Activated T-cell treated with anti-CD3 and anti-CD28 coated beads, Interleukin-2, amount 50 U/mL, for 4 hours (primary cell): Measurements from ENCODE around the gene SUGP2. TPM values are rescaled to one million over a fixed set of nuclear protein-coding genes. Genes with fewer than 3 reads are reported as not detected.
A peak's percentile ranks its signal among the peaks of the same experiment; 100 is the strongest.
"Not testable (repeated sequence)": the region's sequence is repeated elsewhere in the genome, so short reads cannot be mapped to it uniquely, and the experiment has no call there.

ENCODE experiments used
- ATAC-seq, 2 donors: fragments of 200-7000 bp; cut with Tn5 transposase; one replicate each; pipeline ENCODE4 v1.10.0; 2021
- DNase-seq: peaks from one replicate; pipeline ENCODE4 v3.0.0-alpha.2; 2020
- H3K27me3 Mint-ChIP-seq: one replicate; pipeline ENCODE4 v1.8.0; 2021; ENCODE audit warnings: low read depth, mixed read lengths
- H3K36me3 Mint-ChIP-seq: one replicate; pipeline ENCODE4 v1.8.0; 2022; ENCODE audit warnings: mixed read lengths; ENCODE audit not compliant: insufficient read depth
- H3K4me1 Mint-ChIP-seq: one replicate; pipeline ENCODE4 v1.8.0; 2021; ENCODE audit warnings: low read depth, mixed read lengths
- H3K4me3 Mint-ChIP-seq: one replicate; pipeline ENCODE4 v1.8.0; 2021; ENCODE audit warnings: mild to moderate bottlenecking, moderate library complexity, mixed read lengths
- H3K9me3 Mint-ChIP-seq: one replicate; pipeline ENCODE4 v1.8.0; 2021; ENCODE audit warnings: mixed read lengths
- total RNA-seq, 3 donors: library from RNA; stranded (reverse); gene quantifications; one replicate each; pipeline ENCODE4 v1.2.1, GENCODE V29; 2021

SUGP2 gene
- total RNA-seq, 3 donors from 2014 or later = 66.8 to 76.6 (median 71.8) TPM

DNA sequence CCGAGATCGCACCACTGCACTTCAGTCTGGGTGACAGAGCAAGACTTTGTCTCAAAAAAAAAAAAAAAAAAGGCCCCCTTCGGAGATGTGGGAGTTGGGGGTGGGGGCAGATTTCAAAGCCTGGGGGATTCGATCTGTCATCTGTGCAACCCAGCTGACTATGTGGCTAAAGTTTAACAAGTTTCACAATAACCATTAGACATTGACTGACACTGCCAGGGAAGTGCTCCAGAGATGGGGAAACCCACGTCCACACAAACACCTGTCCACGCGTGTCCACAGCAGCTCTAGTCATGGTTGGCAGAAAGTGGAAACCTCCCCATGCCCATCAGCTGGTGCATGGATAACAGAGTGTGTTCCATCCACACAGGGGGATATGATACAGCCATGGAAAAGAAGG lies 54.7 kb downstream of the SUGP2 start:
- no peak overlapping the region for H3K4me3 Mint-ChIP-seq
- ATAC-seq (no peak), DNase-seq (no peak)
- H3K36me3 Mint-ChIP-seq = no peaks in the 10 kb centered on the region
- peaks cover 16% of the 10 kb centered on the region for H3K27me3 Mint-ChIP-seq
- H3K4me1 Mint-ChIP-seq = no peaks in the 10 kb centered on the region
- no peaks in the 10 kb centered on the region for H3K9me3 Mint-ChIP-seq

DNA sequence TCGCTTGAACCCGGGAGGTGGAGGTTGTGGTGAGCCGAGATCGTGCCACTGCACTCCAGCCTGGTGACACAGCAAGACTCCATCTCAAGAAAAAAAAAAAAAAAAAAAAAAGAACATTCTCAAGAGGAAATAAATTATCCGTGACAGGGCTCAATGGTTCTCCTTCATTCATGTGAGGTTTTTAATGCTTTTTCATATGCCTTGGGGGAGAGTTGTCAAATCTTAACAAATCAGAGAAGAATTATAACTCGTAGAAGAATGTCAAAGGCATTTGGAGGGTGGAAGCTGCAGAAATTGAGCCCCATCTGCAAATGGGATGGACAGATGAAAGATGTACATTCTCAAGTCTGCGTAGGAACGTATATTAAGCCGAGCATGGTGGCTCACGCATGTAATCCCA lies 57.4 kb downstream of the SUGP2 start:
- no peak for ATAC-seq
- DNase-seq = no peak
- H3K9me3 Mint-ChIP-seq = no peaks in the 10 kb centered on the region
- H3K4me3 Mint-ChIP-seq = no peak overlapping the region
- H3K36me3 Mint-ChIP-seq = no peaks in the 10 kb centered on the region
- peaks cover 6% of the 10 kb centered on the region for H3K27me3 Mint-ChIP-seq
- peaks cover 2% of the 10 kb centered on the region for H3K4me1 Mint-ChIP-seq

DNA sequence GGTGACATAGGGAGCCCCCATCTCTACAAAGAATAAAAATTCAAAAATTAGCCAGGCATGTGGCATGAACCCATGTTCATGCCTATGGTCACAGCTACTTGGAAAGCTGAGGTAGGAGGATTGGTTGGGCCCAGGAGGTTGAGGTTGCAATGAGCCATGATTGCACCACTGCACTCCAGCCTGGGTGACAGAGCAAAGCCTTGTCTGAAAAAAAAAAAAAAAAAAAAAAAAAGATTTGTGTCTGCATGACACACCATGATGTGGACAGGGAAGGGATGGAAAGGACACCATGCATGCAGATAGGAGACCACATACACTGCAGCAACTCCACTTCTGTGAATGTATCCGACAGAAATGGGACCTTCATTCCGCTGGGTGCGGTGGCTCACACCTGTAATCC lies 58.3 kb downstream of the SUGP2 start:
- DNase-seq = no peak
- Mint-ChIP-seq H3K9me3 (no peaks in the 10 kb centered on the region), H3K36me3 (no peaks in the 10 kb centered on the region), H3K27me3 (peaks cover 5% of the 10 kb centered on the region), H3K4me1 (peaks cover 2% of the 10 kb centered on the region), H3K4me3 (no peak overlapping the region)
- no peak for ATAC-seq

DNA sequence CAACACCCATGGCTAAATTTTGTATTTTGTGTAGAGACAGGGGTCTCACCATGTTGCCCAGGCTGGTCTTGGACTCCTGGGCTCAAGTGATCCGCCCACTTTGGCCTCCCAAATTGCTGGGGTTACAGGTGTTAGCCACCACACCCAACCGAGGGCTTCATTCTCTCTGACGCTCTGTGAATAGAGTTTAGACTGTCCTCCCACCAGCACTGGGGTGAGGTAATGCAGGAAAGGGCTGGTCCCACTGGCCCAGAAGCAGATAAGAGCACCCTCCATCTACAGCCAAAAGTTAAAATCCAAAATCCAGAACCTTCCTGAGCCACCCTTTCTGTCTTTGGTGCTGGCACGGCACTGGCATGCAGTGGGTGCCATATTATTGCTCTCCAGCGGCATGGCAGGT lies 60.5 kb downstream of the SUGP2 start:
- H3K36me3 Mint-ChIP-seq = no peaks in the 10 kb centered on the region
- DNase-seq = no peak
- ATAC-seq = no peak
- H3K27me3 Mint-ChIP-seq = peaks cover 5% of the 10 kb centered on the region
- H3K4me3 Mint-ChIP-seq = no peak overlapping the region
- H3K4me1 Mint-ChIP-seq = peaks cover 2% of the 10 kb centered on the region
- H3K9me3 Mint-ChIP-seq = no peaks in the 10 kb centered on the region

DNA sequence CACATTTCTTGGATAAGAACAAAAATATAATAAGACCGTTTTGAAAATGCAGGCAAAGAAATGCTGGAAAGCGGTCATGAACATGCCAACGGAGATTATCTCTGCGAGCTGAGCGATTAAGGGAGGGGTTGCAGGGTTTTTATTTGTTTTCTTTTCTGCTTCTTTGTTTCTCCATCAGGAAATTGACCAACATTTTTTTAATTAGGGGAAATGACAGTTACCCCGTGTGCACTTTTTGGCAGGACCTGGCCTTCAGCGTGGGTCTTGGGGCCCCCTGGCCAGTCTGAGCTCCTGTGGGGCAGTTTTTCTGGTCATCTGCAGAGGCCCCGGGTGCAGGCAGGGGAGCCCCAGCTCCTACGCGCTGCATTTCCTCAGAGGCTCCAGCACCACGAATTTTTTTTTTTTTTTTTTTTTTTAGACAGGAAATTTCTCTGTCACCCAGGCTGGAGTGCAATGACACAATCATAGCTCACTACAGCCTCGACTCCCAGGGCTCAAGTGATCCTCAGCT lies 61.0 kb downstream of the SUGP2 start:
- no peak for ATAC-seq
- no peak overlapping the region for H3K4me3 Mint-ChIP-seq

DNA sequence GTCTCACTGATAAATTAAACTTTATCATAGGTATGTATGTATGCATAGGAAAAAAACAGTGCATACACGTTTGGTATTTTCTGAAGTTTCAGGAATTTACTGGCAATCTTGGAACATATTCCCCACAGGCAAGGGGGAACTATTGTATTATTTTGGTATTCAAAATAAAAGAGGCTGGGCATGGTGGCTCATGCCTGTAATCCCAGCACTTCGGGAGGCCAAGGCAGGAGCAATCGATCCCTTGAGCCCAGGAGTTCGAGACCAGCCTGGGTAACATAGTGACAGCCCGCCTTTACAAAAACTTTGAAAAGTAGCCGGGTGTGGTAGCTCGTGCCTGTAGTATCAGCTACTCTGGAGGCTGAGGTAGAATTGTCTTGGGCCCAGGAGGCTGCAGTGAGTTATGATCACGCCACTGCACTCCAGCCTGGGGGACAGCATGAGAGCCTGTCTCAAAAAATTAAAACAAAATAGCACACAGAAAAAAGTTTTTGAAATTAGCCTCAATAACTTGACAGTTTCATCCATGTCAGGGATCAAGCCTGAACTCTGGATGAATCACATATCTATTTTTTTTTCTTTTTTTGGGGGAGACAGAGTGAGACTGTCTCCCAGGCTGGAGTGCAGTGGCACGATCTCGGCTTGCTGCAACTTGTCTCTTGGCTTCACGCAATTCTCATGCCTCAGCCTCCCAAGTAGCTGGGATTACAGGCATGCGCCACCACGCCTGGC lies 63.2 kb downstream of the SUGP2 start:
- Mint-ChIP-seq H3K36me3 (no peaks in the 10 kb centered on the region), H3K9me3 (no peaks in the 10 kb centered on the region), H3K4me3 (no peak overlapping the region), H3K4me1 (peaks cover 2% of the 10 kb centered on the region), H3K27me3 (peaks cover 7% of the 10 kb centered on the region)
- ATAC-seq (no peak), DNase-seq (no peak)

More for the DNA sequence above, 61.0 kb downstream of the SUGP2 start:
- no peak for DNase-seq
- Mint-ChIP-seq H3K27me3 (peaks cover 7% of the 10 kb centered on the region), H3K9me3 (no peaks in the 10 kb centered on the region), H3K4me1 (peaks cover 2% of the 10 kb centered on the region), H3K36me3 (no peaks in the 10 kb centered on the region)

DNA sequence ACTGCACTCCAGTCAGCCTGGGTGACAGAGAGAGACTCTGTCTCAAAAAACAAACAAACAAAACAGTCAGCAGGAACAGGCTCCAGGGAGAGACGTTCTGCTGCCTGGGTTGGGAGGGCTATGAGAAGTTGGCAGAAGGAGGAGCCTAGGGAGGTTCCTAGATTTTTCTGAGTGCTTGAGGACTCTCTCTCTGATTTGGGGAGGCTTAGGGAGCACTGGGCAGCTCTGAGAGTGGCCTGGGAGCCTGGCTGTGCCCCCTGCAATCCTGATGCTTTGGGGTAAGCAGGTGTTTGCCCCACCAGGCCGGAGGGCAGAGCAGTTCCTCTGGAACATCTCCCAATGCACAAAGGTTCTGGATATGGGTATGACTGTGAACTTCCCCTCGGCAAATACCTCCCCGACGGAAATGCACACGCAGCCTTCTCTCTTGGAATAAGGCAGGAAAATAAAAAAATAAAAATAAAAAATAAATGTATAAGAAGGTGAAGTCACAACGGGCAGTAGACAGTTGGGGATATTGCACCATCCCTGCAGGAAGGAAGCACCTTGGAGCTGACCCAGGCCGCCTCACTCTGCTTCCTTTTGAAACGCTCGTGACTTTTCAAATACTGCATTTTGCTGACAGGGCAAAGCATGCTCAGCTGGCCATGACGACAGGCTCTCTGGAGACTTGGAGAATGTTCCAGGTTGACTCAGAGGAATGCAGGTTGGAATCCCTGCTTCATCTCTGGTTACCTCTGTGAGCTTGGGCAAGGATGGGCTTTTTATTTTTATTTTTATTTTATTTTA lies 65.8 kb downstream of the SUGP2 start:
- Mint-ChIP-seq H3K27me3 (peaks cover 14% of the 10 kb centered on the region), H3K4me3 (no peak overlapping the region), H3K4me1 (no peaks in the 10 kb centered on the region), H3K9me3 (no peaks in the 10 kb centered on the region), H3K36me3 (no peaks in the 10 kb centered on the region)
- ATAC-seq = no peak
- no peak for DNase-seq

DNA sequence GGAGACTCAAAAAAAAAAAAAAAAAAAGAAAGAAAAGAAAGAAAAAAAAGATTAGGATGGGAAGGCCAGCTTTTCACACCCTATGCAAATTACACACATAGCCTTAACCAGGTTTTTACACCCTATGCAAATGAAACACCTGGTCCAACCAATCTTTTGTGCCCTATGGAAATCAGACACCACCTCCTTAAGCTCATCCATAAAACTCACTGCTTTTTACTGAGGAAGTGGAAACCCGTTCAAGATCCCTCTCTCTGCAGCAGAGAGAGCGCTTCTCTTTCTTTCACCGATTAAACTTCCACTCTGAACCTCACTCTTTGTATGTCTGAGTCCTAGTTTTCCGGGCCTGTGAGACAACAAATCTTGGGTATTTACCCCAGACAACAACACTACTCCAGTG lies 67.0 kb downstream of the SUGP2 start:
- Mint-ChIP-seq H3K4me3 (no peak overlapping the region), H3K27me3 (peaks cover 22% of the 10 kb centered on the region), H3K4me1 (peaks cover 9% of the 10 kb centered on the region), H3K36me3 (no peaks in the 10 kb centered on the region), H3K9me3 (no peaks in the 10 kb centered on the region)
- ATAC-seq (no peak), DNase-seq (no peak)

DNA sequence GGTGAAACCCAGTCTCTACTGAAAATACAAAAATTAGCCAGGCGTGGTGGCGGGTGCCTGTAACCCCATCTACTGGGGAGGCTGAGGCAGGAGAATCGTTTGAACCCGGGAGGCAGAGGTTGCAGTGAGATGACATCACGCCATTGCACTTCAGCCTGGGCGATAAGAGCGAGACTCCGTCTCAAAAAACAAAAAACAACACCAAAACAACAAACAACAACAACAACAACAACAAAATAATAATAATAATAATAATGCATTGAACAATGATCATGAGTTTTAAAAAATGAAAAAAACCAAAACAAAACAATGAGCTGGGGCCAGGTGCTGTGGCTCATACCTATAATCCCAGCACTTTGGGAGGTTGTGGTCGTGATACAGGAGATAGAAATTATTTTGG lies 69.2 kb downstream of the SUGP2 start:
- Mint-ChIP-seq H3K4me3 (no peak overlapping the region), H3K4me1 (peaks cover 10% of the 10 kb centered on the region), H3K9me3 (no peaks in the 10 kb centered on the region), H3K27me3 (peaks cover 22% of the 10 kb centered on the region), H3K36me3 (no peaks in the 10 kb centered on the region)
- DNase-seq = no peak
- no peak for ATAC-seq

DNA sequence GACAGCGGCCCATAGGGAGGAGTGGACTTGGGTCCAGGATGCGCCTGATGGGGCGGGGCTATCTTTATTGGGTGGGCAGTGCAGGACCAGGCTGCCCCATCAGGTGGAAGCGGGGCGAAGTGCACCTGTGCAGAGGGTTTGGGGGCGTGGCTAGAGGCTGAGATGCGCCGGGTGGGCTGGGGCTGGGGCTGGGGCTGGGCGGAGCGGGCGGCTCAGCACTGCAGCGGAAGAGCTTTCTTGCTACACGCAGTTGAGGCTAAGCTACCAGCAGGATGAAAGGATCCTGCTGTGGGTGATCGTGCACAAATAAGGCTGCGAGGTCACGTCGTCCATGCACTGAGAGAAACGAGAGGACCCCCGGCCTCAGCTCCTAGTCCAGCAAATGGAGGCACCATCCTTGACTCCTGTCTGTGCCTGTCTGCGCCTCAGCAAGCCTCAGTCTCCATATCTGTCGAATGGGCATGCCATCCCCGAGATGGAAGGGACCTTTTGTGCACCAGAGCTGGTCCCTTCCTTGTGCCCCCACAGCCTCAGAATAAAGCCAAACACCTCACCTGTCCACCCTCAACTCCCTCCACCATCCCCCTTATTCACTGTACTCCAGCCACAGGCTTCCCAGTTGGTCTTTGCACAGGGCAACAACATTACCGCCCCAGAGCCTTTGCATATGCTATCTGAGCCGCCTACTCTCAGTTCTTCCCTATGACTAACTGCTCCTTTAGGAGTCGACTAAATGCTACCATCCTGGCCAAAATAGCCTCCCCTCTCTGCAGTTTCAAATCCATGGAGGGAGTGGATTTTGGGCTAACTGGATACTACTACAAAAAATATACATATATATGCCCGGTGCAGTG lies 71.3 kb downstream of the SUGP2 start:
- H3K4me3 Mint-ChIP-seq = peak overlapping the region; percentile 28
- no peaks in the 10 kb centered on the region for H3K36me3 Mint-ChIP-seq
- no peak for DNase-seq
- peaks cover 10% of the 10 kb centered on the region for H3K4me1 Mint-ChIP-seq
- peak in 1 of 2 donors; percentile 57 for ATAC-seq
- no peaks in the 10 kb centered on the region for H3K9me3 Mint-ChIP-seq
- H3K27me3 Mint-ChIP-seq = peaks cover 20% of the 10 kb centered on the region

DNA sequence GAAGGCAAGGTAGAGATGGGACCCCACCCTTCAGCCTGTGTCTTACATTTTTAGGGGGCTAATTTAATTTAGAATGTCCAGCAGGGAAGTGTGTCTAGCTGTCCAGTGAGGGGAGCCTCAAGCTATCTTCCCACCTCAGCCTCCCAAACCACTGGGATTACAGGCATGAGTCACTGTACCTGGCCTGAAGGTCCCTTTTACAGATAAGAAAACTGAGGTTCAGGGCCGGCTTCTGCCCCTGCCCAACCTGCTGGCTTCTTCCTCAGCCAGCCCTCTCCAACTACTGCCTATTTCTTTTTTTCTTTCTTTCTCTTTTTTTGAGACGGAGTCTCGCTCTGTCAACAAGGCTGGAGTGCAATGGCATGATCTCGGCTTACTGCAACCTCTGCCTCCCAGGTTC lies 72.9 kb downstream of the SUGP2 start:
- DNase-seq (no peak), ATAC-seq (no peak)
- Mint-ChIP-seq H3K36me3 (no peaks in the 10 kb centered on the region), H3K27me3 (peaks cover 20% of the 10 kb centered on the region), H3K4me3 (no peak overlapping the region), H3K9me3 (no peaks in the 10 kb centered on the region), H3K4me1 (peaks cover 10% of the 10 kb centered on the region)

DNA sequence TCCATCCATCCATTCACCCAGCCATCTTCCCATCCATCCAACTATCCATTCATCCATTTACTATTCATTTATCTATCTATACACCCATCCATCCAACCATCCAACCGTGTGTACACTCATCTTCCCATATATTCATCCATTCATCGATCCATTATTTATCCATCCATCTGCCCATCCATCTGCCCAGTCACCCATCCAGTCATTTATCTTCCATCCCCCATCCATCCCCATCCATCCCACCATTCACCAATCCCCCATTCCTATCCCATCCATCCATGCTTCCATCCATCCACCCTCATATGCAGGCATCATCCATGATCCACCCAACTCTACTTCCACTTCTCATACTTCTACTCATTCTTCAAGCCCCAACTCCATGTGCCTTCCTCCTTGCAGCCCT lies 78.3 kb downstream of the SUGP2 start:
- Mint-ChIP-seq H3K4me3 (no peak overlapping the region), H3K4me1 (no peaks in the 10 kb centered on the region), H3K27me3 (no peaks in the 10 kb centered on the region), H3K9me3 (peaks cover 4% of the 10 kb centered on the region), H3K36me3 (no peaks in the 10 kb centered on the region)
- ATAC-seq (no peak), DNase-seq (no peak)

DNA sequence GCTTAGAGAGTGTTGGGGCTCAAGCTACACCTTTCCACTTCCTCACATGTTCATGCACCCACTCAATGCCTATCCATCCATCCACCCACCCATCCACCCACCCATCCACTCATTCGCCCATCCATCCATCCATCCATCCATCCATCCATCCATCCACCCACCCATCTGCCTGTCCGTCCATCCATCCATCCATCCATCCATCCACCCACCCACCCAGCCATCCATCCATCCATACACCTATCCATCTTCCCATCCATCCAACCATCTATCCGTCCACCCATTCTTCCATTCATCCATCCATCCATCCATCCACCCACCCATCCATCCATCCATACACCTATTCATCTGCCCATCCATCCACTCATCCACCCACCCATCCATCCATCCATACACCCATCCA lies 79.2 kb downstream of the SUGP2 start:
- Mint-ChIP-seq H3K4me1 (no peaks in the 10 kb centered on the region), H3K4me3 (no peak overlapping the region), H3K27me3 (no peaks in the 10 kb centered on the region), H3K36me3 (no peaks in the 10 kb centered on the region), H3K9me3 (peaks cover 4% of the 10 kb centered on the region)
- DNase-seq = no peak
- no peak for ATAC-seq

DNA sequence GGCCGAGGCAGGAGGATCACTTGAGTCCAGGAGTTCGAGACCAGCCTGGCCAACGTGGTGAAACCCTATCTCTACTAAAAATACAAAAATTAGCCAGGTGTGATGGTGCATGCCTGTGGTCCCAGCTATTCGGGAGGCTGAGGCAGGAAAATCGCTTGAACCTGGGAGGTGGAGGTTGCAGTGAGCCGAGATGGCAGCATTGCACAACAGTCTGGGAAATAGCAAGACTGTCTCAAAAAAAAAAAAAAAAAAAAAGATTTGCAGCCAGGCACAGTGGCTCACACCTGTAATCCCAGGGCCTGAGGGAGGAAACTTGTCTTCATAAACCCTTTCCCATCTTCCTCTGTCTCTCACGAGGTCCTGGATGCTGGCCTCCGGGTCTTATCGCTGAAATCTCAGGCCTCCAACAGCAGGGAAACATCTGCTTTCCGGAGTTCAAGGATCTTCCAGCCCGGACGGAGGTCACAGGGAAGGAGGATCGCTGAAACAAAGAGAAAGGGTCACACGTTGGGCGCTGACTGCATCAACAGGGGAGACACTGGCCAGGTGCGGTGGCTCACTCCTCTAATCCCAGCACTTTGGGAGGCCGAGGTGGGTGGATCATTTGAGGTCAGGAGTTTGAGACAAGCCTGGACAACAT lies 80.8 kb downstream of the SUGP2 start:
- H3K4me3 Mint-ChIP-seq, ATAC-seq, H3K9me3 Mint-ChIP-seq, H3K4me1 Mint-ChIP-seq, DNase-seq, H3K36me3 Mint-ChIP-seq, H3K27me3 Mint-ChIP-seq: not testable (repeated sequence)
